Heart left ventricle (tissue), 13 donors: ENCODE data around the gene EMC10.

ENCODE experiments used
- POLR2A ChIP-seq, 2 donors: fragments of 450-650 bp; IDR thresholded peaks; one replicate each; pipeline ENCODE4 v1.6.1; 2017; ENCODE audit warnings: antibody characterized with exemption in 2 of 2, mild to moderate bottlenecking in 2 of 2, moderate library complexity in 2 of 2
- TF ChIP-seq, protein P1 (sequence below), 12 donors: fragments of 200-600 bp; sonication (generic) in 4 of 12; IDR thresholded peaks; one replicate each; pipeline versions ENCODE4 v1.5.0 to v1.8.0; 2018 to 2022; ENCODE audit warnings: antibody characterized with exemption in 12 of 12, mild to moderate bottlenecking in 5 of 12
- donor health status: ischemic (EF 13 %, LVEDD 7.1; RV severe dilation, severe dysfunction).
- donor health status: DM: no; HTN: yes; CAD: no.
- donor health status: DM: no; HTN: no; CAD: no.
- donor health status: ischemic (EF 25% LVEDD 6.9; RV normal size, moderate dysfunction).
- donor health status: ischemic (EF 25% LVEDD 5.7; RV mildly dilated, moderate dysfunction).
- donor health status: ischemic (EF 35%, LVEDD 5.7; RV mildly dilated, moderate dysfunction).
- donor health status: nonischemic (EF 11% LVEDD 7.7; RV severe dilation, severe dysfunction).
- donor health status: DM: yes; HTN: yes; CAD: no.
- donor health status: PGD.
- donor health status: ischemic (EF 29% LVEDD 5.4; RV normal size, mild dysfunction).
- donor health status: nonischemic (EF 23%, LVEDD 6.1; RV moderate dilation, normal function).

- TF ChIP-seq, protein P1, sequence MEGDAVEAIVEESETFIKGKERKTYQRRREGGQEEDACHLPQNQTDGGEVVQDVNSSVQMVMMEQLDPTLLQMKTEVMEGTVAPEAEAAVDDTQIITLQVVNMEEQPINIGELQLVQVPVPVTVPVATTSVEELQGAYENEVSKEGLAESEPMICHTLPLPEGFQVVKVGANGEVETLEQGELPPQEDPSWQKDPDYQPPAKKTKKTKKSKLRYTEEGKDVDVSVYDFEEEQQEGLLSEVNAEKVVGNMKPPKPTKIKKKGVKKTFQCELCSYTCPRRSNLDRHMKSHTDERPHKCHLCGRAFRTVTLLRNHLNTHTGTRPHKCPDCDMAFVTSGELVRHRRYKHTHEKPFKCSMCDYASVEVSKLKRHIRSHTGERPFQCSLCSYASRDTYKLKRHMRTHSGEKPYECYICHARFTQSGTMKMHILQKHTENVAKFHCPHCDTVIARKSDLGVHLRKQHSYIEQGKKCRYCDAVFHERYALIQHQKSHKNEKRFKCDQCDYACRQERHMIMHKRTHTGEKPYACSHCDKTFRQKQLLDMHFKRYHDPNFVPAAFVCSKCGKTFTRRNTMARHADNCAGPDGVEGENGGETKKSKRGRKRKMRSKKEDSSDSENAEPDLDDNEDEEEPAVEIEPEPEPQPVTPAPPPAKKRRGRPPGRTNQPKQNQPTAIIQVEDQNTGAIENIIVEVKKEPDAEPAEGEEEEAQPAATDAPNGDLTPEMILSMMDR (IDR thresholded peaks at IDR 0.05) = peak in 1 of 12 donors; percentile 17
- peak in 1 of 2 donors; percentile 77 for TF ChIP-seq POLR2A (IDR thresholded peaks at IDR 0.05)
These were observed 34.9 kb downstream of the EMC10 start, which contains the start of gene JOSD2 for GRCh38 chr19:50511069-50511822.
